Measurements from ENCODE around the gene MBD2. TPM values are rescaled to one million over a fixed set of nuclear protein-coding genes. Genes with fewer than 3 reads are reported as not detected.

The MBD2 gene
- total RNA-seq, 6 experiments from 2014 or later: 13.7 to 47.7 (median 29.4) TPM

- TF ChIP-seq CTCF (IDR thresholded peaks at IDR 0.05): no peak
- TF ChIP-seq POLR2A (IDR thresholded peaks at IDR 0.05): no peak
- 79% methylated on average over 2 of the region's 2 CpGs for WGBS (ENCODE audit: insufficient coverage, low coverage, low lambda C conversion rate, missing lambda C conversion rate)
- Histone ChIP-seq H3K36me3 (peaks cover 0 to 54% (median 29%) of the 10 kb centered on the region in 4 donors), H3K4me3 (no peak overlapping the region), H3K4me1 (no peaks in the 10 kb centered on the region), H3K9me3 (no peaks in the 10 kb centered on the region), H3K27me3 (no peaks in the 10 kb centered on the region), H3K27ac (no peak overlapping the region)
- no peak for DNase-seq
- intact Hi-C loops (cut with DNase I): no loop called here
- ATAC-seq: no peak
These were observed 62.0 kb downstream of the MBD2 start for GRCh38 chr18:54162431-54162830.

- Histone ChIP-seq H3K9me3 (no peaks in the 10 kb centered on the region), H3K27me3 (no peaks in the 10 kb centered on the region), H3K4me1 (no peaks in the 10 kb centered on the region), H3K36me3 (peaks cover 0 to 54% (median 29%) of the 10 kb centered on the region in 4 donors), H3K4me3 (no peak overlapping the region), H3K27ac (no peak overlapping the region)
- intact Hi-C loops (cut with DNase I): no loop called here
- no peak for TF ChIP-seq CTCF (IDR thresholded peaks at IDR 0.05)
- TF ChIP-seq POLR2A (IDR thresholded peaks at IDR 0.05): no peak
- DNase-seq (no peak), ATAC-seq (no peak)
These were observed 63.2 kb downstream of the MBD2 start for GRCh38 chr18:54161267-54161666.

- no peaks in the 10 kb centered on the region for H3K9me3 ChIP-seq
- peaks cover 0 to 48% (median 31%) of the 10 kb centered on the region in 4 donors for H3K36me3 ChIP-seq
- TF ChIP-seq CTCF (IDR thresholded peaks at IDR 0.05) (no peak), POLR2A (IDR thresholded peaks at IDR 0.05) (no peak)
- intact Hi-C loops (cut with DNase I): no loop called here
- ATAC-seq: no peak
- WGBS (ENCODE audit: insufficient coverage, low coverage, low lambda C conversion rate, missing lambda C conversion rate): 62% methylated on average over 1 of the region's 1 CpG
- no peak overlapping the region for H3K4me3 ChIP-seq
- H3K27me3 ChIP-seq: no peaks in the 10 kb centered on the region
- no peak for DNase-seq
- no peaks in the 10 kb centered on the region for H3K4me1 ChIP-seq
- no peak overlapping the region for H3K27ac ChIP-seq
These were observed 64.6 kb downstream of the MBD2 start for GRCh38 chr18:54159906-54160305.

- H3K4me3 ChIP-seq: no peak overlapping the region
- H3K36me3 ChIP-seq: peaks cover 0 to 34% (median 18%) of the 10 kb centered on the region in 4 donors
- WGBS (ENCODE audit: insufficient coverage, low coverage, low lambda C conversion rate, missing lambda C conversion rate): 93% methylated on average over 7 of the region's 7 CpGs
- DNase-seq (no peak), ATAC-seq (no peak)
- intact Hi-C loops (cut with DNase I): no loop called here
- no peaks in the 10 kb centered on the region for H3K4me1 ChIP-seq
- no peak for TF ChIP-seq POLR2A (IDR thresholded peaks at IDR 0.05)
- TF ChIP-seq CTCF (IDR thresholded peaks at IDR 0.05): no peak
- no peaks in the 10 kb centered on the region for H3K9me3 ChIP-seq
- H3K27ac ChIP-seq: no peak overlapping the region
- H3K27me3 ChIP-seq: no peaks in the 10 kb centered on the region
These were observed 66.7 kb downstream of the MBD2 start for GRCh38 chr18:54157646-54158385.

All from right lobe of liver (tissue), 6 donors.